ENCODE data around the gene ANKFN1. TPM values are rescaled to one million over a fixed set of nuclear protein-coding genes. Genes with fewer than 3 reads are reported as not detected.

The ANKFN1 gene
- total RNA-seq, 1 donor from 2014 or later = 0.21 TPM

GRCh38 chr17:56167491-56167890, 14.2 kb downstream of the ANKFN1 start:
- Mint-ChIP-seq H3K27me3 (ENCODE audit: low read depth) (no peaks in the 10 kb centered on the region), H3K4me1 (no peaks in the 10 kb centered on the region), H3K27ac (ENCODE audit: unreplicated experiment) (no peak overlapping the region), H3K9me3 (no peaks in the 10 kb centered on the region), H3K4me3 (no peak overlapping the region), H3K36me3 (ENCODE audit: low read depth) (no peaks in the 10 kb centered on the region)
- TF ChIP-seq, protein P1, sequence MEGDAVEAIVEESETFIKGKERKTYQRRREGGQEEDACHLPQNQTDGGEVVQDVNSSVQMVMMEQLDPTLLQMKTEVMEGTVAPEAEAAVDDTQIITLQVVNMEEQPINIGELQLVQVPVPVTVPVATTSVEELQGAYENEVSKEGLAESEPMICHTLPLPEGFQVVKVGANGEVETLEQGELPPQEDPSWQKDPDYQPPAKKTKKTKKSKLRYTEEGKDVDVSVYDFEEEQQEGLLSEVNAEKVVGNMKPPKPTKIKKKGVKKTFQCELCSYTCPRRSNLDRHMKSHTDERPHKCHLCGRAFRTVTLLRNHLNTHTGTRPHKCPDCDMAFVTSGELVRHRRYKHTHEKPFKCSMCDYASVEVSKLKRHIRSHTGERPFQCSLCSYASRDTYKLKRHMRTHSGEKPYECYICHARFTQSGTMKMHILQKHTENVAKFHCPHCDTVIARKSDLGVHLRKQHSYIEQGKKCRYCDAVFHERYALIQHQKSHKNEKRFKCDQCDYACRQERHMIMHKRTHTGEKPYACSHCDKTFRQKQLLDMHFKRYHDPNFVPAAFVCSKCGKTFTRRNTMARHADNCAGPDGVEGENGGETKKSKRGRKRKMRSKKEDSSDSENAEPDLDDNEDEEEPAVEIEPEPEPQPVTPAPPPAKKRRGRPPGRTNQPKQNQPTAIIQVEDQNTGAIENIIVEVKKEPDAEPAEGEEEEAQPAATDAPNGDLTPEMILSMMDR (conservative IDR thresholded peaks at IDR 0.05) = no peak
- DNase-seq (ENCODE audit: low read depth, low spot score) = no peak

- Mint-ChIP-seq H3K4me1 (peaks cover 4% of the 10 kb centered on the region), H3K4me3 (no peak overlapping the region), H3K27ac (ENCODE audit: unreplicated experiment) (no peak overlapping the region), H3K36me3 (ENCODE audit: low read depth) (no peaks in the 10 kb centered on the region), H3K27me3 (ENCODE audit: low read depth) (no peaks in the 10 kb centered on the region), H3K9me3 (no peaks in the 10 kb centered on the region)
- TF ChIP-seq, protein P1 (conservative IDR thresholded peaks at IDR 0.05) = no peak
- DNase-seq (ENCODE audit: low read depth, low spot score) = no peak
These were observed 16.3 kb downstream of the ANKFN1 start for GRCh38 chr17:56169621-56170020.

- no peaks in the 10 kb centered on the region for H3K27me3 Mint-ChIP-seq (ENCODE audit: low read depth)
- TF ChIP-seq, protein P1 (conservative IDR thresholded peaks at IDR 0.05) = no peak
These were observed 18.1 kb downstream of the ANKFN1 start for GRCh38 chr17:56171186-56171959.

GRCh38 chr17:56172517-56172982, 19.3 kb downstream of the ANKFN1 start:
- no peaks in the 10 kb centered on the region for H3K27me3 Mint-ChIP-seq (ENCODE audit: low read depth)

More at GRCh38 chr17:56171186-56171959, 18.1 kb downstream of the ANKFN1 start:
- Mint-ChIP-seq H3K36me3 (ENCODE audit: low read depth) (no peaks in the 10 kb centered on the region), H3K9me3 (no peaks in the 10 kb centered on the region), H3K4me3 (no peak overlapping the region), H3K27ac (ENCODE audit: unreplicated experiment) (no peak overlapping the region), H3K4me1 (peaks cover 21% of the 10 kb centered on the region)
- DNase-seq (ENCODE audit: low read depth, low spot score) = no peak

DNA sequence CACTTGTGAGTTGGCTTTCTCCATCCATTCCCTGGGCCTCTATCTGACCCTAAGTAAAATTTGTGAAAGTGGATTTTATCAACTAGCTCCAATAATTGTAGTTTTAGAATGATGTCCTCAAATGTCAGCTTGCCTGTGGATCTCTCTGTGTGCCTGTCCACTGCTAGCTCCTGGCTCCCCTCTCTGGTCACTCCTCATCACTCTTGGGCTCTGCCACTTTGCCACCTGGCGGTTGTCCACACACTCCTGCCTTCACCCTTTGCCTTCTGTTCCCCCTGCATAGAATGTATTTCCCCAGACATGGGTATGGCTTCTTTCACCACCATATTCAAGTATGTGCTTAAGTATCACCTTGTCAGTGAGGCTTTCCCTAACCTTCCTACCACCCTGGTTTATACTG, 19.8 kb downstream of the ANKFN1 start:
- no peak overlapping the region for H3K27ac Mint-ChIP-seq (ENCODE audit: unreplicated experiment)
- no peak for DNase-seq (ENCODE audit: low read depth, low spot score)
- H3K9me3 Mint-ChIP-seq = no peaks in the 10 kb centered on the region
- H3K36me3 Mint-ChIP-seq (ENCODE audit: low read depth) = no peaks in the 10 kb centered on the region
- H3K4me3 Mint-ChIP-seq = no peak overlapping the region
- H3K27me3 Mint-ChIP-seq (ENCODE audit: low read depth) = no peaks in the 10 kb centered on the region
- peaks cover 21% of the 10 kb centered on the region for H3K4me1 Mint-ChIP-seq
- TF ChIP-seq, protein P1 (conservative IDR thresholded peaks at IDR 0.05) = no peak

More at GRCh38 chr17:56172517-56172982, 19.3 kb downstream of the ANKFN1 start:
- DNase-seq (ENCODE audit: low read depth, low spot score) = no peak
- Mint-ChIP-seq H3K36me3 (ENCODE audit: low read depth) (no peaks in the 10 kb centered on the region), H3K27ac (ENCODE audit: unreplicated experiment) (no peak overlapping the region), H3K9me3 (no peaks in the 10 kb centered on the region), H3K4me3 (no peak overlapping the region), H3K4me1 (peaks cover 21% of the 10 kb centered on the region)
- TF ChIP-seq, protein P1 (conservative IDR thresholded peaks at IDR 0.05) = no peak

Measured in neural crest cell (in vitro differentiated cells).